ENCODE results near the gene ZNF688.

DNA sequence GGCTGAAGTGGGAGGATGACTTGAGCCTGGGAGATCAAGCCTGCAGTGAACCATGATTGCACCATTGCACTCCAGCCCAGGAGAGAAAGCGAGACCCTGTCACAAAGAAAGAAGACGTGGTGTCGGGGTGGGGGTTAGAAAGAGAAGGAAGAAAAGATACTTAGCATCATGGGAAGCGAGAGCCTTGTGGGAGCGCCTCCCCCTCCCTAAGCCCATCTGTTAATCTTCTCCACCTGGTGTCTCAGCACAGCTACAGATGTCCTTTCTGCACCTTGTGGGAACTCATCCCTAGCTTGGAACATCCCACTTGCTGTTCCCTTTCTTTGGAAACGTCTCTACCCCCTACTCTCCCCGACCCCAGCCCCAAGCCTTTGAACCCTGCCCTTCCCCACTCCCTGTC, 6.0 kb downstream of the ZNF688 start:
- TF ChIP-seq, protein P1, sequence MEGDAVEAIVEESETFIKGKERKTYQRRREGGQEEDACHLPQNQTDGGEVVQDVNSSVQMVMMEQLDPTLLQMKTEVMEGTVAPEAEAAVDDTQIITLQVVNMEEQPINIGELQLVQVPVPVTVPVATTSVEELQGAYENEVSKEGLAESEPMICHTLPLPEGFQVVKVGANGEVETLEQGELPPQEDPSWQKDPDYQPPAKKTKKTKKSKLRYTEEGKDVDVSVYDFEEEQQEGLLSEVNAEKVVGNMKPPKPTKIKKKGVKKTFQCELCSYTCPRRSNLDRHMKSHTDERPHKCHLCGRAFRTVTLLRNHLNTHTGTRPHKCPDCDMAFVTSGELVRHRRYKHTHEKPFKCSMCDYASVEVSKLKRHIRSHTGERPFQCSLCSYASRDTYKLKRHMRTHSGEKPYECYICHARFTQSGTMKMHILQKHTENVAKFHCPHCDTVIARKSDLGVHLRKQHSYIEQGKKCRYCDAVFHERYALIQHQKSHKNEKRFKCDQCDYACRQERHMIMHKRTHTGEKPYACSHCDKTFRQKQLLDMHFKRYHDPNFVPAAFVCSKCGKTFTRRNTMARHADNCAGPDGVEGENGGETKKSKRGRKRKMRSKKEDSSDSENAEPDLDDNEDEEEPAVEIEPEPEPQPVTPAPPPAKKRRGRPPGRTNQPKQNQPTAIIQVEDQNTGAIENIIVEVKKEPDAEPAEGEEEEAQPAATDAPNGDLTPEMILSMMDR (IDR thresholded peaks at IDR 0.05; ENCODE audit: low read length): no peak
- TF ChIP-seq EZH2phosphoT487 (IDR thresholded peaks at IDR 0.05; ENCODE audit: low read length): no peak

All from MM.1S (cell line).